ENCODE data around the gene HTRA1. TPM values are rescaled to one million over a fixed set of nuclear protein-coding genes. Genes with fewer than 3 reads are reported as not detected.

The HTRA1 gene
- total RNA-seq, 1 experiment from 2014 or later = 0.39 TPM

DNA sequence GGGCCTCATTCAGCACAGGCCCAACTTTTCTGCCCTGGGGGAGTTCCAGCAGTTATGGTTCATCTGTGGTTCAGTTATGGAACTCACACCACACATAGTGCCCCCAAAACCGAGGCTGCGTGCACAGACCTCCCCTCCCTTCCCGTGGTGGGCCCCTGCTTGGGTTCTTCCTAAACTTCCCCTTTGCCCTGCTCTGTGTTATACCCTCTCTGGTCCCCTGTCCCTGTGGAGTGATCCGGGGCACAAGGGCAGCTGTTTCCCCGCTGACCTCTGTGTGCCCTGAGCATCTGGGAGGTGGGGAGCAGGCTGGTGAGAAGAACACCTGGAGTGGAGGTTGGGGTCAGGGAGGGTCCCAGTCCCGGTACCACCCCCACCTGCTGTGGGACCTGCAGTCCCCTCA, 39.4 kb downstream of the HTRA1 start:
- CTCF ChIA-PET = no interaction called here
- Histone ChIP-seq H3K36me3 (ENCODE audit: control insufficient read depth in 1 of 2, insufficient read depth in 2 of 2, low read length in 2 of 2) (no peaks in the 10 kb centered on the region), H3K9ac (ENCODE audit: low read length) (no peak overlapping the region), H2AFZ (ENCODE audit: low read depth, low read length, poor library complexity, severe bottlenecking) (no peak overlapping the region), H3K27ac (ENCODE audit: low read depth, low read length) (no peak overlapping the region), H3K9me3 (ENCODE audit: control insufficient read depth in 1 of 2, insufficient read depth in 1 of 2, low read depth in 1 of 2, low read length in 2 of 2) (no peaks in the 10 kb centered on the region), H4K20me1 (ENCODE audit: insufficient read depth) (no peaks in the 10 kb centered on the region), H3K4me2 (ENCODE audit: low read length) (no peak overlapping the region), H3K4me3 (replicated peaks in 1 of 2; ENCODE audit: low read depth in 1 of 2, low read length in 2 of 2) (no peak overlapping the region), H3K79me2 (ENCODE audit: insufficient read depth, low read length) (no peaks in the 10 kb centered on the region), H3K4me1 (ENCODE audit: control insufficient read depth in 1 of 2, insufficient read depth in 2 of 2, low read length in 2 of 2) (peaks cover 8 to 26% of the 10 kb centered on the region in 2 experiments), H3K27me3 (ENCODE audit: insufficient read depth, low read length) (no peaks in the 10 kb centered on the region), H3K9me2 (ENCODE audit: insufficient read depth) (no peaks in the 10 kb centered on the region)
- no TSS peak for BruUV-seq (replicated peaks)
- no peak for TF ChIP-seq SIN3A (IDR thresholded peaks at IDR 0.05; ENCODE audit: low read depth)
- TF ChIP-seq EZH2 (IDR thresholded peaks at IDR 0.05) = no peak
- TF ChIP-seq SP1 (IDR thresholded peaks at IDR 0.05; ENCODE audit: low read depth) = no peak
- TF ChIP-seq, protein P1, sequence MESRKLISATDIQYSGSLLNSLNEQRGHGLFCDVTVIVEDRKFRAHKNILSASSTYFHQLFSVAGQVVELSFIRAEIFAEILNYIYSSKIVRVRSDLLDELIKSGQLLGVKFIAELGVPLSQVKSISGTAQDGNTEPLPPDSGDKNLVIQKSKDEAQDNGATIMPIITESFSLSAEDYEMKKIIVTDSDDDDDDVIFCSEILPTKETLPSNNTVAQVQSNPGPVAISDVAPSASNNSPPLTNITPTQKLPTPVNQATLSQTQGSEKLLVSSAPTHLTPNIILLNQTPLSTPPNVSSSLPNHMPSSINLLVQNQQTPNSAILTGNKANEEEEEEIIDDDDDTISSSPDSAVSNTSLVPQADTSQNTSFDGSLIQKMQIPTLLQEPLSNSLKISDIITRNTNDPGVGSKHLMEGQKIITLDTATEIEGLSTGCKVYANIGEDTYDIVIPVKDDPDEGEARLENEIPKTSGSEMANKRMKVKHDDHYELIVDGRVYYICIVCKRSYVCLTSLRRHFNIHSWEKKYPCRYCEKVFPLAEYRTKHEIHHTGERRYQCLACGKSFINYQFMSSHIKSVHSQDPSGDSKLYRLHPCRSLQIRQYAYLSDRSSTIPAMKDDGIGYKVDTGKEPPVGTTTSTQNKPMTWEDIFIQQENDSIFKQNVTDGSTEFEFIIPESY (IDR thresholded peaks at IDR 0.05; ENCODE audit: extremely low read depth, insufficient replicate concordance, low read length) = no peak
- TF ChIP-seq ZFX (IDR thresholded peaks at IDR 0.05) = no peak
- no peak for TF ChIP-seq YY1 (IDR thresholded peaks at IDR 0.05; ENCODE audit: extremely low read depth, insufficient replicate concordance, low read depth, low read length)
- no peak for TF ChIP-seq EZH2phosphoT487 (IDR thresholded peaks at IDR 0.05; ENCODE audit: borderline replicate concordance)
- no peak for TF ChIP-seq ATF3 (IDR thresholded peaks at IDR 0.05)
- no peak for TF ChIP-seq RAD21 (IDR thresholded peaks at IDR 0.05; ENCODE audit: low read depth)
- POLR2A ChIA-PET = no interaction called here
- RAD21 ChIA-PET (ENCODE audit: low non-redundant PET in 1 of 2, low total read pairs in 2 of 2, uncharacterized antibody in 2 of 2, unreplicated experiment in 2 of 2) = no interaction called here
- intact Hi-C loops (cut with micrococcal nuclease) = no loop called here
- DNase-seq (ENCODE audit: low read depth, low spot score) = no peak
- ATAC-seq = no peak
